Measurements from ENCODE around the gene LPP. TPM values are rescaled to one million over a fixed set of nuclear protein-coding genes. Genes with fewer than 3 reads are reported as not detected.
A peak's percentile ranks its signal among the peaks of the same experiment; 100 is the strongest.

LPP gene
- total RNA-seq, 1 donor from 2014 or later: 184 TPM

- peak overlapping the region; percentile 16 for H3K27ac Mint-ChIP-seq (ENCODE audit: unreplicated experiment)
- H3K36me3 Mint-ChIP-seq (ENCODE audit: unreplicated experiment): peaks cover 19% of the 10 kb centered on the region
- no peak for TF ChIP-seq CTCF (IDR thresholded peaks at IDR 0.05)
- H3K27me3 Mint-ChIP-seq (ENCODE audit: unreplicated experiment): no peaks in the 10 kb centered on the region
- DNase-seq (ENCODE audit: extremely low spot score, unreplicated experiment): no peak
- peaks cover 50% of the 10 kb centered on the region for H3K4me1 Mint-ChIP-seq (ENCODE audit: unreplicated experiment)
- no peak overlapping the region for H3K4me3 Mint-ChIP-seq (ENCODE audit: unreplicated experiment)
- H3K9me3 Mint-ChIP-seq (ENCODE audit: unreplicated experiment): no peaks in the 10 kb centered on the region
Observed at GRCh38 chr3:188192034-188192433, 38.1 kb downstream of the LPP start.

GRCh38 chr3:188194332-188194731 is 40.4 kb downstream of the LPP start:
- Mint-ChIP-seq H3K4me3 (ENCODE audit: unreplicated experiment) (no peak overlapping the region), H3K4me1 (ENCODE audit: unreplicated experiment) (peaks cover 54% of the 10 kb centered on the region), H3K9me3 (ENCODE audit: unreplicated experiment) (no peaks in the 10 kb centered on the region), H3K27ac (ENCODE audit: unreplicated experiment) (peak overlapping the region; percentile 71), H3K36me3 (ENCODE audit: unreplicated experiment) (peaks cover 22% of the 10 kb centered on the region), H3K27me3 (ENCODE audit: unreplicated experiment) (no peaks in the 10 kb centered on the region)
- no peak for DNase-seq (ENCODE audit: extremely low spot score, unreplicated experiment)
- no peak for TF ChIP-seq CTCF (IDR thresholded peaks at IDR 0.05)

- peaks cover 20% of the 10 kb centered on the region for H3K36me3 Mint-ChIP-seq (ENCODE audit: unreplicated experiment)
- H3K27me3 Mint-ChIP-seq (ENCODE audit: unreplicated experiment): no peaks in the 10 kb centered on the region
- peaks cover 43% of the 10 kb centered on the region for H3K4me1 Mint-ChIP-seq (ENCODE audit: unreplicated experiment)
- no peaks in the 10 kb centered on the region for H3K9me3 Mint-ChIP-seq (ENCODE audit: unreplicated experiment)
- TF ChIP-seq CTCF (IDR thresholded peaks at IDR 0.05): no peak
- no peak for DNase-seq (ENCODE audit: extremely low spot score, unreplicated experiment)
- H3K27ac Mint-ChIP-seq (ENCODE audit: unreplicated experiment): peak overlapping the region; percentile 74
- H3K4me3 Mint-ChIP-seq (ENCODE audit: unreplicated experiment): no peak overlapping the region
Observed at GRCh38 chr3:188196232-188196990, 42.5 kb downstream of the LPP start.

- Mint-ChIP-seq H3K9me3 (ENCODE audit: unreplicated experiment) (no peaks in the 10 kb centered on the region), H3K4me3 (ENCODE audit: unreplicated experiment) (no peak overlapping the region), H3K27ac (ENCODE audit: unreplicated experiment) (peak overlapping the region; percentile 74), H3K4me1 (ENCODE audit: unreplicated experiment) (peaks cover 41% of the 10 kb centered on the region), H3K36me3 (ENCODE audit: unreplicated experiment) (peaks cover 15% of the 10 kb centered on the region), H3K27me3 (ENCODE audit: unreplicated experiment) (no peaks in the 10 kb centered on the region)
- peak; percentile 48 for DNase-seq (ENCODE audit: extremely low spot score, unreplicated experiment)
- TF ChIP-seq CTCF (IDR thresholded peaks at IDR 0.05): no peak
Observed at GRCh38 chr3:188197388-188197847, 43.5 kb downstream of the LPP start.

DNA sequence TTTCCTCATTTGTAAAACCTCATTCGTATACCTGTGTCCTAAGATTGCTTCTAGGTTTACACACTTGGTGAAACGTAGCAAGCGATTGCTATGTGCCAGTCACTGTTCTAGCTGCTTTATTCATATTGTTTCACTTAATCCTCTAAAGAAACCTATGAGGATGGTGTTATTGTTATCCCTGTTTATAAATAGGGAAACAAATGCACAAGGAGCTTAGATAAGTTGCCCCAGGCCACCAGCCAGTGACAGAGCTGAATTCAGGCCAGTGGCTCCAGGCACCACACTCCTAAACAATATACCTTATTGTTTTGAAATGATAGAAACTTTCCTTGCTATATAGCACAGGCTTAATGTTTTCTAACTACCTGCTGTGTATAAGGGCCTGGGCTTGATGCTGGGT is 44.0 kb downstream of the LPP start:
- peaks cover 44% of the 10 kb centered on the region for H3K4me1 Mint-ChIP-seq (ENCODE audit: unreplicated experiment)
- H3K9me3 Mint-ChIP-seq (ENCODE audit: unreplicated experiment): no peaks in the 10 kb centered on the region
- DNase-seq (ENCODE audit: extremely low spot score, unreplicated experiment): no peak
- H3K36me3 Mint-ChIP-seq (ENCODE audit: unreplicated experiment): peaks cover 10% of the 10 kb centered on the region
- peak overlapping the region; percentile 74 for H3K27ac Mint-ChIP-seq (ENCODE audit: unreplicated experiment)
- no peak for TF ChIP-seq CTCF (IDR thresholded peaks at IDR 0.05)
- no peaks in the 10 kb centered on the region for H3K27me3 Mint-ChIP-seq (ENCODE audit: unreplicated experiment)
- H3K4me3 Mint-ChIP-seq (ENCODE audit: unreplicated experiment): no peak overlapping the region

All from osteocyte (in vitro differentiated cells).